DOHH2 (cell line): ENCODE measurements around the gene HDAC4.

Source experiments
- EZH2phosphoT487 ChIP-seq: fragments of 200-600 bp; sonication (generic); IDR thresholded peaks from 2 replicates; pipeline ENCODE4 v1.6.1; 2017; ENCODE audit warnings: borderline replicate concordance, mild to moderate bottlenecking, antibody characterized with exemption, low read length, moderate library complexity, mixed read lengths
- TF ChIP-seq, protein P1 (sequence below): fragments of 200-600 bp; sonication (generic); IDR thresholded peaks from one replicate; pipeline ENCODE4 v1.5.1; 2014; ENCODE audit warnings: antibody characterized with exemption, mild to moderate bottlenecking, low read depth, low read length; ENCODE audit not compliant: poor library complexity, severe bottlenecking

- TF ChIP-seq, protein P1, sequence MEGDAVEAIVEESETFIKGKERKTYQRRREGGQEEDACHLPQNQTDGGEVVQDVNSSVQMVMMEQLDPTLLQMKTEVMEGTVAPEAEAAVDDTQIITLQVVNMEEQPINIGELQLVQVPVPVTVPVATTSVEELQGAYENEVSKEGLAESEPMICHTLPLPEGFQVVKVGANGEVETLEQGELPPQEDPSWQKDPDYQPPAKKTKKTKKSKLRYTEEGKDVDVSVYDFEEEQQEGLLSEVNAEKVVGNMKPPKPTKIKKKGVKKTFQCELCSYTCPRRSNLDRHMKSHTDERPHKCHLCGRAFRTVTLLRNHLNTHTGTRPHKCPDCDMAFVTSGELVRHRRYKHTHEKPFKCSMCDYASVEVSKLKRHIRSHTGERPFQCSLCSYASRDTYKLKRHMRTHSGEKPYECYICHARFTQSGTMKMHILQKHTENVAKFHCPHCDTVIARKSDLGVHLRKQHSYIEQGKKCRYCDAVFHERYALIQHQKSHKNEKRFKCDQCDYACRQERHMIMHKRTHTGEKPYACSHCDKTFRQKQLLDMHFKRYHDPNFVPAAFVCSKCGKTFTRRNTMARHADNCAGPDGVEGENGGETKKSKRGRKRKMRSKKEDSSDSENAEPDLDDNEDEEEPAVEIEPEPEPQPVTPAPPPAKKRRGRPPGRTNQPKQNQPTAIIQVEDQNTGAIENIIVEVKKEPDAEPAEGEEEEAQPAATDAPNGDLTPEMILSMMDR: no peak
- no peak for TF ChIP-seq EZH2phosphoT487
Measured at GRCh38 chr2:239378021-239378917, 22.6 kb downstream of the HDAC4 start.
